Measurements from ENCODE around the gene SHF.

Gene SHF

GRCh38 chr15:45140557-45141250, 47.1 kb downstream of the SHF start:
- no peaks in the 10 kb centered on the region for H3F3A ChIP-seq (ENCODE audit: low read depth)
- no peaks in the 10 kb centered on the region for H3K27me3 ChIP-seq (ENCODE audit: insufficient read depth, low read length, poor library complexity, severe bottlenecking)
- TF ChIP-seq EZH2phosphoT487 (IDR thresholded peaks at IDR 0.05; ENCODE audit: borderline replicate concordance), result no peak
- no peak for TF ChIP-seq CTCF (conservative IDR thresholded peaks at IDR 0.05; ENCODE audit: low read length)
- no peak overlapping the region for H3K4me3 ChIP-seq (ENCODE audit: low read length, poor library complexity, severe bottlenecking)
- H4K20me1 ChIP-seq (ENCODE audit: insufficient read depth, low read length, poor library complexity, severe bottlenecking), result no peaks in the 10 kb centered on the region
- no peaks in the 10 kb centered on the region for H3K9me3 ChIP-seq (ENCODE audit: insufficient read depth, low read depth, low read length)
- no peak overlapping the region for H3K4me2 ChIP-seq (ENCODE audit: low read depth, low read length, poor library complexity, severe bottlenecking)
- no peak overlapping the region for H2AFZ ChIP-seq (ENCODE audit: low read length)
- H3K9me2 ChIP-seq (replicated peaks; ENCODE audit: low read depth, low read length), result no peaks in the 10 kb centered on the region
- H3K9ac ChIP-seq (ENCODE audit: low read depth, low read length, poor library complexity, severe bottlenecking), result no peak overlapping the region
- no peaks in the 10 kb centered on the region for H3K79me2 ChIP-seq (ENCODE audit: insufficient read depth, low read length)
- H3K4me1 ChIP-seq (ENCODE audit: insufficient read depth, low read length, poor library complexity, severe bottlenecking), result no peaks in the 10 kb centered on the region
- no peaks in the 10 kb centered on the region for H3K36me3 ChIP-seq (ENCODE audit: insufficient read depth, low read length)

GRCh38 chr15:45139770-45140169, 48.0 kb downstream of the SHF start:
- no peaks in the 10 kb centered on the region for H3K4me1 ChIP-seq (ENCODE audit: insufficient read depth, low read length, poor library complexity, severe bottlenecking)
- H4K20me1 ChIP-seq (ENCODE audit: insufficient read depth, low read length, poor library complexity, severe bottlenecking), result no peaks in the 10 kb centered on the region
- H3K9me2 ChIP-seq (replicated peaks; ENCODE audit: low read depth, low read length), result no peaks in the 10 kb centered on the region
- TF ChIP-seq EZH2phosphoT487 (IDR thresholded peaks at IDR 0.05; ENCODE audit: borderline replicate concordance) (no peak), CTCF (conservative IDR thresholded peaks at IDR 0.05; ENCODE audit: low read length) (no peak)
- no peaks in the 10 kb centered on the region for H3F3A ChIP-seq (ENCODE audit: low read depth)
- H3K9me3 ChIP-seq (ENCODE audit: insufficient read depth, low read depth, low read length), result no peaks in the 10 kb centered on the region
- H3K27me3 ChIP-seq (ENCODE audit: insufficient read depth, low read length, poor library complexity, severe bottlenecking), result no peaks in the 10 kb centered on the region
- no peaks in the 10 kb centered on the region for H3K79me2 ChIP-seq (ENCODE audit: insufficient read depth, low read length)
- H3K36me3 ChIP-seq (ENCODE audit: insufficient read depth, low read length), result no peaks in the 10 kb centered on the region
- H3K9ac ChIP-seq (ENCODE audit: low read depth, low read length, poor library complexity, severe bottlenecking), result no peak overlapping the region
- H2AFZ ChIP-seq (ENCODE audit: low read length), result no peak overlapping the region
- H3K4me2 ChIP-seq (ENCODE audit: low read depth, low read length, poor library complexity, severe bottlenecking), result no peak overlapping the region
- no peak overlapping the region for H3K4me3 ChIP-seq (ENCODE audit: low read length, poor library complexity, severe bottlenecking)

GRCh38 chr15:45138814-45139765, 48.7 kb downstream of the SHF start:
- Histone ChIP-seq H3K36me3 (ENCODE audit: insufficient read depth, low read length) (no peaks in the 10 kb centered on the region), H3K9ac (ENCODE audit: low read depth, low read length, poor library complexity, severe bottlenecking) (no peak overlapping the region), H3K79me2 (ENCODE audit: insufficient read depth, low read length) (no peaks in the 10 kb centered on the region), H4K20me1 (ENCODE audit: insufficient read depth, low read length, poor library complexity, severe bottlenecking) (no peaks in the 10 kb centered on the region), H2AFZ (ENCODE audit: low read length) (no peak overlapping the region), H3K27me3 (ENCODE audit: insufficient read depth, low read length, poor library complexity, severe bottlenecking) (no peaks in the 10 kb centered on the region), H3K9me3 (ENCODE audit: insufficient read depth, low read depth, low read length) (no peaks in the 10 kb centered on the region), H3K4me2 (ENCODE audit: low read depth, low read length, poor library complexity, severe bottlenecking) (no peak overlapping the region), H3K9me2 (replicated peaks; ENCODE audit: low read depth, low read length) (no peaks in the 10 kb centered on the region), H3F3A (ENCODE audit: low read depth) (no peaks in the 10 kb centered on the region), H3K4me1 (ENCODE audit: insufficient read depth, low read length, poor library complexity, severe bottlenecking) (no peaks in the 10 kb centered on the region), H3K4me3 (ENCODE audit: low read length, poor library complexity, severe bottlenecking) (no peak overlapping the region)
- TF ChIP-seq CTCF (conservative IDR thresholded peaks at IDR 0.05; ENCODE audit: low read length), result no peak
- no peak for TF ChIP-seq EZH2phosphoT487 (IDR thresholded peaks at IDR 0.05; ENCODE audit: borderline replicate concordance)

Measured in Loucy (cell line).